Hindlimb muscle (tissue), 1 donor: ENCODE results near the gene HUS1. TPM values are rescaled to one million over a fixed set of nuclear protein-coding genes. Genes with fewer than 3 reads are reported as not detected.
"Not testable (repeated sequence)": the region's sequence is repeated elsewhere in the genome, so short reads cannot be mapped to it uniquely, and the experiment has no call there.

Experiments used
- DNase-seq: peaks from one replicate; pipeline ENCODE4 v3.0.0-alpha.2; 2013
- polyA plus RNA-seq: library from polyadenylated mRNA; unstranded; fragments of 120-200 nt; gene quantifications from one replicate; pipeline ENCODE4 v1.2.1, GENCODE V29; 2013; ENCODE audit not compliant: insufficient read length

Gene HUS1
- polyA plus RNA-seq, 1 donor, result 16.7 TPM

DNA sequence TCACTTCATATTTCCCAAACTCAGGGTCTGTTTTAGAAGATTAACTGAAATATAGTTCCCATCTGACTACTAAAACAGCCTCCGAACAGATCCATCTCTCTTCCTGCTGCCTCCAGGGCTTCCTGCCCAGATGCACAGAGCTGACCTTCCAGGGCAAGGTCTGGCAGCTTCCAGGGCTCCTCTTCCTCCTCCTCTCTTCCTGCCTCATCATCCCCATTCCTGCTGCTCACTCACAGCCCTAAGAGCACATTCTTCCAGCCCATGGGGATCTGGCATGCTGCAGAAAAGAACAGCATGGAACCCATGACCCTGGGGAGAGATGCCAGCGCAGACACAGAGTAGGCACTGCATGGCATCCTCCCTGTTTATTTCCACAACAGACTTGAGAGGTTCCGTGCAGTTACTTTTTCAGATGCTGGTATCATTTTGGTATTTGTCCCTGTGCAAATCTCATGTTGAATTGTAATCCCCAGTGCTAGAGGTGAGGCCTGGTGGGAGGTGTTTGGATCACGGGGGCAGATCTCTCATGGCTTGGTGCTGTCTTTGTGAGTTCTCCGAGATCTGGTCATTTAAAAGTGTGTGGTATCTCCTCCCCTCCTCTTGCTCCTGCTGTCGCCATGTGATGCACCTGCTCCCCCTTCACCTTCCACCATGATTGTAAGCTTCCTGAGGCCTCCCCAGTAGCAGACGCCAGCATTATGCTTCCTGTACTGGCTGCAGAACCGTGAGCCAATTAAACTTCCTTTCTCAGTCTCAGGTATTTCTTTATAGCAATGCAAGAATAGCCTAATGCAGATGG, 35.5 kb downstream of the HUS1 start:
- no peak for DNase-seq

DNA sequence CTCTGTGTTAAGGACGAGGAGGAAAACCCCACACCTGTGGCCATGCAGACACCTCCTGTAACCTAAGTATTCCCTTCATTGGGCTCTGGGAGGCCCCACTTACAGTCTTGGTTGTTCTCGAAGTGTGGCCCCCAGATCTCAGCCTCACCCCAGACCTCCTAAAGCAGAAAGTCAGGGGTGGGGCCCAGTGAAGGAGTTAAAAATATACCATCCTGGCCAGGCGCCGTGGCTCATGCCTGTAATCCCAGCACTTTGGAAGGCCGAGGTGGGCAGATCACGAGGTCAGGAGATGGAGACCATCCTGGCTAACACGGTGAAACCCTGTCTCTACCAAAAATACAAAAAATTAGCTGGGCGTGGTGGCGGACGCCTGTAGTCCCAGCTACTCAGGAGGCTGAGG, 36.8 kb downstream of the HUS1 start:
- not testable (repeated sequence) for DNase-seq

DNA sequence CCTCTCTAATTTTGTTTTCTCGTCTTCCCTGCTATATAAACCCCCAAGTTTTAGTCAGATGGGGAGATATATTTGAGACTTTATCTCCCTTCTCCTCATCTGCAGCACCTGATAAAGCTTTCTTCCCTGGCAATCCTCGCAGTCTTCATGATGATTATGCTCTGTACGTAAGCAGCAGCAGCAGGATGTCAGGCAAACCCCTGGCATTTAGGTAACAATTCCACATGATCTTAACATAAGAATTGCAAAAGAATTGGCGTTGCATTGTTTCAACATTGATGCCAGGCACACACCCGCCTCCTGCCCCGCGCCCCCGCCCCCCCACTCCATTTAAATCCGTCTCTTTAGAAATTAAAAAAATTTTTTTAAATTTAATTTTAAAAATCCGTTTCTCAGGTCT, 37.3 kb downstream of the HUS1 start:
- DNase-seq, result no peak

DNA sequence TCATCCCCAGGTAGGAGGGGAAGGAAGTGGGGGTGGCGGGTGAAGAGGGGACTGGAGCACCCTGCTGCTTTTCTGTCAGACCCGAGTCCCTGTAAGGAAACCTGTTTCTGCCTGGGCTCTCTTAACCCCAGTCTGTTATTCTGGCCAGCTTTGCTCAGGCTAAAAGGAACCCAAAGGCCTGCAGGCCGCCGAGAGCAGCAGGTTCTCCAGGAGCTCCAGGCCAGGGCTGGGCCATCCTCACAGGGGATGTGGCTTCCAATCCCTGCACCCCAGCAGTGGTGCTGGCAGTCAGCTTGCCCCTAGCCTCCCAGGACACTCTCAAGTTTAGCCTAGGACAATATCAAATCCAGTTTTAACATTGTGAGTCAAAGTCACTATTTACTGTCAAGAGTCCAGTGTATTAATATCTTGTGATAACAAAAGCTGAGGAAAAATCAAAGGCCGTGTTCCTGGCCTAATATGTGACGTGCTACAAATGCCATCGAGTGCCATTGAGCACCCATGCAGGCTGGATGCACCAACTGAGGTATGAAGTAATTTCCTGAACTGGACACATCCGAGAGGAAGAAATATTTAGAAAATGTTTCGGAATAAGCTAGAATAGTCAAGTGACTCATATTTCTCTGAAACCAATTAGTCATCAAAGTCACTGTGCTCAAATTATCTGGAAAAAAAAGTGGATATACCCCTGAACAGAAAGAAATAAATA, 38.1 kb downstream of the HUS1 start:
- DNase-seq, result no peak

DNA sequence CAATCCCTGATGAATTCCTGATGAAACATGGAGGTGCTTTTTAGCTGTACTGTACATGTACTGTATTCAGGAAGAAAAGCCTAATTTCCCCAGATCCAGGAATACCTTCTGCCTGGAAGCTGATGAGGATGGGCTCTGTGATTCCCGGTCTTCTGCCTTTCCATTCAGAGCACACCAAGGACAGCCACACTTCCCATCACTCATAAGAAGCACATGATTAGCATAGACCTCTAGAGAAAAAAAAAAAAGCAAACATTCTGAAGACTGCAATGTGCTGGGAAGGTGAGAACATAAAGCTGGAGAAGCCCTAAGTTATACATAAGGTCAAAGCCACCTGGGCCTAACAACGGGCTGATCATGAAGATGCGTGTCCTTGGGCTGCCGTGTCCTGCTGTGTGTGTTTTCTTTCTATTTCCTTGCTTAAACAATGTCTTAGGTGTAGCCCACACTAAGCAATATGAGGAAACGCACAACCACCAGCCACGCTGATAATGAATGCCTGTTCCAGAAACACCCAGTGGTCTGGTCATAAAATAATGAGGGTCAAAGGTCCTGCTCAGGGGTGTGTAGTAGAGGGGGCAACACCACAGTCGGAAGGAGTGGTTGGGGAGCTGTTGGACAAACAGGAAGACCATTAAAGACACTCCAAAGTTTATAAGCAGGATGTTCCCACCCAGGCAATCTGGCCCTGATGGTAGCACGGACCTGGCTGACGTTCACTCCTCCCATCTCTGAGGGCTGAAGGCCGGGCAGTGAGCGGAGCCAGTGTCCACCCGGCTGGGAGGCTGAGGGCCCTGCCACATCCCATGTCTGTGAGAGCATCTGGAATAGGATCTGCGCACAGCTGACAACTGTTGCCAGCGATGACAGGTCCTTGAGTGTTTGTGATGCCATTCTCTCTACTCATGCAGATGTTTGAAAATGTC, 39.1 kb downstream of the HUS1 start:
- DNase-seq, result no peak

DNA sequence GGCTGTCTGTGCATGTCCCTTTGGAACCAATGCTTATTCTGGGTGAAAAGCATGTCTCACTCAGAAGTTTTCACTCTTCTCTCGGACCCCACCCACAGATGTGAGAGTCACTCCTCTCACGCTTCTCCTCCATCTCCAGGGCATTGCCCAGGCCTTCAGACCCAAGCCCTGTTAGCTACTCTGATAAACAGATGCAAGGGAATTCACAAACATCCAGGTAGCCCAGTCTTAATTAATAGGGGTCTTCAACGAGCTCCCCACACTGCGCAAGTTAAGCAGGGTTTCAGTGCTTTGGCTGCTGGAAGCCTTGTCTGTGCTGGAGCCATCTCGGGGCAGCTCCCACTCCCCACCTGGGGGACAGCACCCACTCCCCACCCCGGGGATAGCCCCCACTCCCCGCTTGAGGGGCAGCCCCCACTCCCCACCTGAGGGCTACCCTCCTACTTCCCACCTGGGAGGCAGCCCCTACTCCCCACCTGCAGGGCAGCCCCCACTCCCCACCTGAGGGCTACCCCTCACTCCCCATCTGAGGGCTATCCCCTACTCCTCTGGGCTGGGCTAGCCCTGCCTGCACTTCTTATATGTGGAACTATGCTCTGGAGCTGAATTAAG, 39.9 kb downstream of the HUS1 start:
- DNase-seq, result no peak

DNA sequence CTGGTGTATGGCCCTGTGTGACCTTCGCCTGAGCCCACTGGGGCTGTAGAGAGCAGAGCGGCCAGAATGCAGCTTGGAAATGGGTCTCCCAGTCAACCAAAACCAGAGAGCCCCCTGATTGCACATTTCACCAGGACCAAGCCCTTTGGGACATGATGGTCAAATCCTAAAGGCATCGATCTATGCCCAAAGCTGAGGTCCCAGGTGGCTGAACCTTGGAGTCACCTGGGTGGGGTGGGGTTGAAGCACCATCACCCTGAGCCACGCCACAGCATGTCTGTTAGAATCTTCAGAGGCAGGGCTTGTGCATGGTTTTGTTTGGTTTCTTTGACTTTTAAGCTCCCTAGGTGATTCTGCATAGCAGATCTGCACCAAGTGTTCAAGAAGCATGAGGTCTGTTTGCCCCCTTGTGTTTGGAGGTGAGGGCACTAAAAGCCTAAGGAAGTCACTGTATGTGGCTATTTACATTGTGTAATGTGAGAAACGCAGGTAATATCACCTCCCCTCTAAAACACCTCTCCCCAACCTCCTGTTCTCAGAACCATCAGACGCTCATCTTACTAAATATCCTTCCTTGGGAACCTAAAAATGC, 40.7 kb downstream of the HUS1 start:
- DNase-seq, result no peak

DNA sequence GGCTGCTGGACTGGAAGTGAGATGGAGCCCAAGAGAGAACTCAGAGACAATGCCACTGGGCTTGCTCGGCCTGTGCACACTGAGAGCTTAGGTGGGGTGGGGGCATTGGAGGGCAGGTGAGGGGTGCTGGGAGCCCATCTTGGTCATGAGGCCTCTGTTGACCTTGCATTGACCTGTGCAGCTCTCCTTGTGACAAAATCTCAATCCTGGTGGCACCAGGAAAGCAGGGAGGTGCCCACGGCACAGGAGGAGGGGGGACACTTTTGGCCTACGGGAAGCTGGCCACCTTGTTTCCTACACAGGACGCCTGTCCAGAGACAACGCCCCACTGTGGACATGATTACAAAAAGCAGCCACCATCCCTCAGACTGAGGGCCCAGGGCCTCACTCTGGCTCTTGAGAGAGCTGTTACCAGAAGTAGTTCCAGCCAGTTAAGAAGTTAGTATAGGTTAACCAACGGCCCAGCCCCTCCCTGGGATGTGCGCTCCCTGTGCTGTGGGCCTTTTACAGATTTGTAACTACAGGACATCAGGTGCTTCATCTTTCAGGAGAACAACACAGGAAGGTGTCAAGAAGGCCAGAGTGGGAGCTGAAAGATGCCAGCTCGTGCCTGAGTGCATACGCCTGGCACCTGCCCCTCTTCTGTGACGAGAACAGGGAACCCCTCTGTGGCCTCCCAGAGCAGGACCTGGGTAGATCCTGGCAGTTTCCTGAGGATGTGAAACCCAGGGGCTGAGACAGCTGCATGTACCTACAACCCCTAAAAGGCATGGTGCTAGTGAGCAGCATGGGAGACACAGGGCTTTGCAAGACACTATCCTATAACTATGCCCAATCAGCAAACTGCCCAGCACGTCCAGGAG, 41.5 kb downstream of the HUS1 start:
- DNase-seq, result no peak

DNA sequence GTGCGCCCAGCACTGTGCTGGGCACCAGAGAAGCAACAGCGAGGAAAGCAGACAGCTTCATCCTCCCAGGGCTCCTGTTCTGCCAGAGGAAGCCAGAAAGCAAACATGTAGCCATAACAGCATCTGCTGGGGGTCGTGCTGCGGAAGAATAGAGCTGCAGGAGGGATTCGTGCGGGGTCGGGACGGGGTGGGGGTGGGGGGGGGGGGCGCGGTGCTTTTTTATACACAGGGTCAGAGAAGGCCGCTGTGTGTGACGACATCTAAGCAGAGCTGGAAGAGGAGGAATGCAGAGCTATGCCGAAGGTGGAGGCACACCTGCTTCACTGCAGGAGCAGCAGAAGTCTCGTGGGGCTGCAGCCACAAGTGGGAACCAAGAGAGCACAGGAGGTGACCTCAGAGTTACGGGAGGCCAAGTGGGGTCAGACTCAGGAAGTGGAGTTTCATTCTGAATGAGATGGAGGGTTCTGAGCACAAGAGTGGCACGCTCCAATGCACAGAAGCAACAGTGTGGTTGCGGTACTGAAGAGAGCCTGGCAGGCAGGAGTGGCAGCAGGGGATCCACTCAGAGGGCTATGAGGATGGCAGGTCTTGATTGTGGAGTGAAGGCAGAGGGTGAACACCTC, 42.2 kb downstream of the HUS1 start:
- DNase-seq, result no peak

DNA sequence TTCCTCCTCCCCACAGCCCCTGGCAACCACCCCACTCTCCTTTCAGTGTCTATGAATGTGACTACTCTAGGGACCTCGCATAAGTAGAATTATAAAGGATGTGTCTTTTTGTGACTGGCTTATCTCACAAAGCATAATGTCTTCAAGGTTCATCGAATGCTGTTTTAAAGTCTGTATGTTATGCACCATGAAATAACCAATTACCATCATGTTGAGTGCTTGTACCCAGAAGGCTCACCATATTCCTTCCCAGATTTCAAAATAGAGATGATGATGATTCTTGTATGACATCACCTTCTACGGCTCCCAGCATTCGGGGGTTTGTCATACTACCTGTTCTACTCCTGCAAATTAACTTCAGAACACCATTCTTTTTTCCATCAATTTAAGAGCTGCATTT, 43.1 kb downstream of the HUS1 start:
- no peak for DNase-seq

DNA sequence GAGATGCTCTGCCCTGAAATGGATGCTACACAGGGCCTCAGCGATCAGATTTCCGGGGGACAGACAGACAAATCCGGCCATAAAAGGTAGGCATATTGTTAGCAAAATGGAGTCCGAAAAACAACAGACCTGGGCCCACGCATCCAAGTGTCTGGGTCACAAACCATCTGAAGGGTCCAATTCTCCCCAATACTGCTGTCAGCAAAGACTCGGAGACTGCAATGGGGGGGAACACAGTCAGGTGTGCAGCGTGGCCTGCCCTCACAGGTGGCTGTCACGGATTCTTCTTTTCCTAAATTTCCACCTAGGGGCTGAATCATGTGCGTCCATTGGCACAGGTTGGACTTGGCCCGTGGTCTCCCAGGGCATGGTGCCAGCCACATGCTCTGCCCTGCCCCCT, 44.1 kb downstream of the HUS1 start:
- DNase-seq, result no peak

DNA sequence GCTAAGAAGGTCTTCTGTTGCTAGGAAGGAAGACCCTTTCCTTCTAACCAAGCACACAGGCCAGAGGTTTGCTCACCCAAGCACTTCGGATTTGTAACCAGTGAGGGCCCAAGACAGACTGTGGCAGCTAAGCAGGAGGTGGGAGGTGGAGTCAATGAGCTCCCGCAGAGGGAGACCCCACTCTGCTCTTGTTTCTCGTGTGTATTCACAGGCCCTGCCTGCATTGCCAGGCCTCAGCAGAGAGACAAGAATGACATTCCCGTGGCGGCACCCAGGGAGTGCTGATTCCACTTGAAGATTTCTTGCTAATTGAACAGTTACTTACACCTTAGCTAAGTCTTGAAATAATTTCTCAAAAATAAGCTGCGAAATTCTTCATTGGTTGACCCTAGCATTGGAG, 44.6 kb downstream of the HUS1 start:
- no peak for DNase-seq

DNA sequence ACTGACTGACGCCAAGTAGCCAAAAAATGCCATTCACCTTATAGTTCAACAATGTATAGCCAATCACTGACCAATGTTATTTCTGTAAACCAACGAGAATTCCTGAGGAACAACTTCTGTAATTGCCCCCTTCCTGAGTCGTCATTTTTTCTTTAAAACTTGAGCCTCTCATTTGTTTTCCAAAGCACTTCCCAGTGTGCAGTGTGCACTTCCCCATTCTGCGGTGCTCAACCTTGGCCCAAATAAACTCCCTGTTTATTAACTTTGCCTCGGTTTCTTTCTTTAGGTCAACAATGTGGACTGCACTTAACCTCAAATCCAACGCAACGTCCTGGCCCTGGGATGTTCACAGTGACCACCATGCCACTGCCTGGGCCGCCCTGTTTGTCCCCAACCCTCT, 46.2 kb downstream of the HUS1 start:
- DNase-seq, result no peak

DNA sequence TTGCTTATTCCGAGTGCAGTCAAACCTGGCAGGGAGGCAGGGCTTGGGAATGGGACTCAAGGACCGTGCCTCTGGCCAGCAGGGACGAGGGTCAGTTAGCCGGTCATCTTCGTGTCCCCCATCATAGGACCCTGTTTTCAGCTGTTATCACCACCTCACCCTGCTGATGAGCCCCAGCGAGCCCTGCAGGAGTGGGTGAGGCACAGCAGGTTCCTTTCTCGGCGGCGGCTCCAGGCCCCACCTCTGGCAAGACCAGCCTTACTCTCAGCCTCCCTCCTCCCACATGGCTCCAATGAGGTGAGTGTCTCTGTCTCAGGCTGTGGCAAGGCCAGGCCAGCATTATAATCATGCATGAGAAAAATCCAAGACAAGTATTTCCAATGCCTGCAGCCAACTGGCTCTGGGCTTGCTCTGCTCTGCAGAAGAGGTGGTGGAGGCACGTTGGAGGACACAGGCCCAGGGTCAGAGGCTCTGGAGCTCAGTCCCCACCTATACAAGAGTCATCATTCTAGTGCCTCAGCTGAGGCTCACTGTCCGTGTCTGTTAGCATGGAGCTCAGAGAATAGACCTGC, 46.9 kb downstream of the HUS1 start:
- DNase-seq, result no peak

DNA sequence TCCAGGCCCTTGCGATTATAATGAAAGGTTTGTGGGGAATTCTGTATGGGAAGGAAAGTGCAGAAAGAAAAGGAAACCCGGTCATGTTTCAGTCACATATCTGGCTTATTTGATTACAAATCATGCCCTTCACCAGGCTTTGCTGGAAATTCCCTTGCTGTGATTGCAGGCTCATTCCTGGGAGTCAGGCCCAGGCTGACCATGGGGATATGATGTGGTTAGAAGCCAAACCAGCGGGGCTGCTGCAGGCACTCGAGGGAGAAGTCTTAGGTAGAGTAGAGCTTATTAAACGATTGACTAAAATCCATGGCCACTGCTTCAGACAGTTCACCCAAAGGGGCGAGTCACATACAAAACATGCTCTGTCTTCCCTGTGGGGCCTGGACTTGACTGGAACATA, 47.4 kb downstream of the HUS1 start:
- no peak for DNase-seq

DNA sequence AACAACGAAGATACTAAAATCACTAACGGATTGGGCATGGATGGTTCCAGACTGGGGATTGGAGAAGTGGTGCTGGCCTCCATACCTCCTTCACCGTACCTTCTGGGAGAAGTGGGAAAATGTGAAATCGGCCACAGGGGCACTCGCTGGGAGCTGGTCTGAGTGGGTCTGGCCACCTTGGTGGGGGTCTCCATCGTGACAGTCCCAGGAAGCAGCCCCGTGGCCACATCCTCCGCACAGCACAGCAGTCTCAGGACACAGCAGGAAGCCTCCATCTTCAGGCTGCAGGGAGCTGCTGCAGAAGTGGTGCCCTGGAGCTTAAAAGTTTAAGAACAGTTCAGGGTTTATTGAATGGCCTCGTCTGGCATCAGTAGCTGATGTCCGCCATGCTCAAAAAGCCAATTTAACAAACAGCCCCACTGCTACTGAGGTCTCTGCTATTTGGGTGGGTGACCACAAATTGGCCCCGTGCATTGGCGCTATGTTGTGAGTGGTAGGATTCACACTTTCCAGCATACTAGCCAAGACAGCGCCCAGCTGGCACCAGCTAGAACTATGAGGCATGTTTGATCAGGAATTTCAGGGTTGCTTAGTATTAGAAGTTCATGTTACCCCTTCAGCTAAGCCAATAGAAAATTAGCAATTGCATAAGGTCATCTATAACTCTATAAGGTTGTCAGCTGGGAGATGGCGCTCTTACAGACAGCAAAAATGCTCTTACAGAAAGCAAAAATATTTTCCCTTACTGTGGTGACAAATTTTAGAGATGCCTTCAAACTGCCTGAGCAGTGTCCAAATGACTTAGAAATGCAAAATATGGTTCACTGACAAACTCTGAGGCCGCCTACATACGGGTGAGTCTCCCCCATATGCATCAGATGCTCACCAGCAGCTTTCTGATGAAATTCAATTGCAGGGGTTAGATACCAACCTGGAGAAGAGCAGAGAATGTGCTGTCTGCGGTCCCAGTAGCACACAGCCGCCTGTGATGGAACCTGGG, 48.1 kb downstream of the HUS1 start:
- DNase-seq, result no peak

DNA sequence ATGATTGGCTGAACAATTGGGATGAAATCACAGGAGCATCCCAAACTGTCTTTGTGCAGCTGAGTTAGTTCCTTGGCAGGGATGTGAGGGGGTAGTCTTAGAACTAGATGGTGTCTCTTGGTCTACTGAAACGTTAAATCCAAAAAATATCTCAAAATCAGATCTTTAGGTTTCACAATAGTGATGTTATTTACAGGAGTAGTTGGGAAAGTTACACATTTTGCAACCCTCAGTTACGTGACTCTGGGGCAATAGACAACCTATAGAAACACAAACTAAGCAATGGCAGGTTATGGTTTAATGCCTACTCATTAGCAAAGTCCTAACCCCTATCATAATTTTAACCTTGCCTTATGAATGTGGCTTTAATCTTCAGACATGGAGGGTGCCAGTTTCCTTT, 55.1 kb downstream of the HUS1 start:
- DNase-seq, result no peak

DNA sequence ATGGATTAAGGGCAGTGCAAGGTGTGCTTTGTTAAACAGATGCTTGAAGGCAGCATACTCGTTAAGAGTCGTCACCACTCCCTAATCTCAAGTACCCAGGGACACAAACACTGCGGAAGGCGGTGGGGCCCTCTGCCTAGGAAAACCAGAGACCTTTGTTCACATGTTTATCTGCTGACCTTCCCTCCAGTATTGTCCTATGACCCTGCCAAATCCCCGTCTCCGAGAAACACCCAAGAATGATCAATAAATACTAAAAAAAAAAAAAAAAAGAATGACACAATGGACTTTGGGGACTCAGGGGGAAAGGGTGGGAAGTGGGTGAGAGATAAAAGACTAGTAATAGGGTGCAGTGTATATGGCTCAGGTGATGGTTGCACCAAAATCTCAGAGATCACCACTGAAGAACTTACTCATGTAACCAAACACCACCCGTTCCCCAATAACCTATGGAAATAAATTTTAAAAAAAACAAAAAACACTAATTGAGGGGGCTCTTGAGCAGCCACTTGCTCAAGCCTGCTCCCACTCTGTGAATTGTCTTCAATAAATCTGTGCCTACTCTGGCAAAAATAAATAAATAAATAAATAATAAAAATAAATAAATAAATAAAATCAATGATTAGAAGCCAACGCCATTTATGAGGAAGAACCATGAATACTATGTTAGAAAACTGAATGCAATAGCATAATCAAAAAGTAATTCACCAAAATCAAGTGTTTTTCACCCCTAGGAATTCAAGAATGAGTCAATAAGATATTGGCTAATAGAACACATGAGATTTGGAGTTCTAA, 56.1 kb downstream of the HUS1 start:
- DNase-seq, result not testable (repeated sequence)
